ENCODE results near the gene HTATIP2.

- TF ChIP-seq CTCF (IDR thresholded peaks at IDR 0.05) (no peak), POLR2A (IDR thresholded peaks at IDR 0.05) (no peak)
These were observed 6.4 kb upstream of the HTATIP2 start for GRCh38 chr11:20357150-20357549.

Data from ovary (tissue), 3 donors.